HG03095 (cell line): ENCODE results near the gene PCK1.

Experiments used
- ATAC-seq: cut with Tn5 transposase; IDR thresholded peaks from one replicate; pipeline ENCODE4 v1.9.1; 2021; ENCODE audit warnings: moderate library complexity; ENCODE audit not compliant: unreplicated experiment

The PCK1 gene

GRCh38 chr20:57587989-57588377 is 27.1 kb downstream of the PCK1 start:
- ATAC-seq = no peak

GRCh38 chr20:57588596-57588995 is 27.7 kb downstream of the PCK1 start:
- no peak for ATAC-seq

GRCh38 chr20:57589123-57589727 is 28.3 kb downstream of the PCK1 start:
- no peak for ATAC-seq

- no peak for ATAC-seq
Measured at GRCh38 chr20:57589728-57590484, 29.0 kb downstream of the PCK1 start.

GRCh38 chr20:57590485-57591288 is 29.8 kb downstream of the PCK1 start:
- ATAC-seq = no peak

GRCh38 chr20:57591289-57592229 is 30.6 kb downstream of the PCK1 start:
- ATAC-seq = no peak

GRCh38 chr20:57592263-57593092 is 31.6 kb downstream of the PCK1 start:
- no peak for ATAC-seq

GRCh38 chr20:57593134-57593886 is 32.4 kb downstream of the PCK1 start:
- ATAC-seq = no peak

GRCh38 chr20:57594092-57594951 is 33.4 kb downstream of the PCK1 start:
- no peak for ATAC-seq

GRCh38 chr20:57595041-57596030 is 34.4 kb downstream of the PCK1 start:
- no peak for ATAC-seq

GRCh38 chr20:57596358-57596757 is 35.4 kb downstream of the PCK1 start:
- ATAC-seq = no peak

GRCh38 chr20:57596998-57597939 is 36.4 kb downstream of the PCK1 start:
- ATAC-seq = no peak

GRCh38 chr20:57598060-57598459 is 37.1 kb downstream of the PCK1 start:
- ATAC-seq = no peak

GRCh38 chr20:57598491-57598890 is 37.6 kb downstream of the PCK1 start:
- no peak for ATAC-seq

GRCh38 chr20:57600320-57601210 is 39.7 kb downstream of the PCK1 start:
- ATAC-seq = no peak
